Measurements from ENCODE around the gene ONECUT1.

The ONECUT1 gene

DNA sequence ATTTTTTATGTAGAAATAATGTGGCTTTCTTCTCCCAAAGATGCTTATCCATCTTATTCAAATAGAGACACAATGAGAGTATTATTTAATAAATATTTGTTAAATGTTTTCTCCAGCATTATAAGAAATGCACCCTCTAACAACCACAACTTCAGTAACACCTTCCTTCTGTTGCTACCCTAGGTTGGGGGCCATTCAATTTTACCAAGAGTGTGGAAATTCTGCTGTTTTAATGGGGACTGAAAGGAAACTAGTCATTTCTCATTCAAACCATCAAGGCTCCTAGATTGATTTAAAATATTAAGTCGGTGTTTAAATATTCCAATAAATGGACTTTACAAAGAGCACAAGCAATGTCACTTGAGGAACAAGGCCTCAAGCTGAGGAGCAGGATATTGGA lies 7.6 kb downstream of the ONECUT1 start:
- DNase-seq (ENCODE audit: low spot score): no peak

DNA sequence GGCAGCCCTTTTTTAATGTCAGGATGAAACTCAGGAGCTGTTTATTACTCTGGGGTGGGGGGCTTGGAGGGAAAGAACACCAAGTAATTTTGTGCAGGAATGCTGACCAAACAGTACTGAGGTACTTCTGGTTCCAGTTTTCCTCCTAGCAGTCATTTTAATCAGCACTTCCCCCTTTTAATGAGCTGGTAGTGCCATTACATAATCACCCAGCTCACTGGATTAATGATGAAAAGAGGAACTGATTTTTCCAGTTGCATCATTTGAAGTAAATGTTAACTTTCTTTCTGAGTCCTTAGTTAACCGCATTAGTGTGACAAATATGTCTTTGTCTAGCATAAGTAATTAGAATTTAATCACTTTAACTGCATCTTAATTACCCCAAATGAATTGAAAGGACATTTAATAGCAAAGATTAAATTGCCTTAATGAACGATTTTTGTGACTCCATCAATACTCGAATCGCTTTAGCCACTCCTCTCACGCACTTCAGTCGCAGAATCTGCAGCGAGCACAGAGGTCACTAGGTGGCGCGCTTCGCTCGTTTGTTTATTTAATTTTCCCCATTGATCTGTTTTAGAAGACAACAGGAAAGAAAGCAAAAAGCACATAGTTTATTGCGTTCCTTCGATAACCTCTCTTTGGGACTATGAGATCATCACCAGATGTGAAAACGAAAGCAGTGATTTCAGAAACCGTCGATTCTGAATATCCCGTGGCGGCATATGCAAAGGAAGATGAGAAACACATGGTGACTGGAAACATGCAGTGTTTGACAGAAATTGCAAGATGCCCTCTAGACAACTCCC lies 9.8 kb downstream of the ONECUT1 start:
- DNase-seq (ENCODE audit: low spot score): peak; percentile 34

DNA sequence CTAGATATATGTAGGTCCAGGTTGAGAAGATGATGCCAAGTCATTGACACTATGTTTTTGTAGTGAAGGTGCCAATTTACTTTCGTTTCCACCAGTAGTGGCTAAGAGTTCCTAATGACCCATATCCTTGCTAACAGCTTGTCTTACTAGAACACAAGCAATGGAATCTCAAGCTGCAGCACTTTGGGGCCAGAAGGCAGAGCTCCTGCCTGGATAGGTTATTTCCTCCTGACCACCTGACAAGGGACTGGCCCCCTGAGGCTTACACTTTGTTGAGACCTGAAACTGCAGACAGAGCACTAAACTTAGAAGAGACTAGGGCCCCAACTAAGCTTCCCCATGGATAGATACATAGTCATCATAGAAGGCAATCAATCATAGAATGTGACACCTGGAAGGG lies 11.7 kb downstream of the ONECUT1 start:
- no peak for DNase-seq (ENCODE audit: low spot score)

DNA sequence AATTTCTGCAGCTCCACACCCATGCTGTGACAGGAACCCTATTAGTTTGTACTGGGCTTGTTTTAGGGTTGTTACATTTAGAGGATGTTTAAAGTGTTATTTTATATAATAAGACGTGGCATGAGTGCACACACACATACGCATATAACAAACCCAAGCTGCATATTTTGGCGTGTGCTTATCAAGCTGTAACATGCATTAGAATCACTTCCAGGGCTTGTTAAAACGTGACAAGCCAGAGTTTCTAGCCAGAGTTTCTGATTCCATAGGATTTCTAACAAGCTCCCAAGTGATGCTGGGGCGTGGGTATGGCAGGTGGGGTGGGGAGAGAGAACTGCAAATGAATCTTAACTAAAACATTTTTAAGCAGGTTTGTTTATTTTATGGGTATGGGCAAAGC lies 17.4 kb downstream of the ONECUT1 start:
- no peak for DNase-seq (ENCODE audit: low spot score)

DNA sequence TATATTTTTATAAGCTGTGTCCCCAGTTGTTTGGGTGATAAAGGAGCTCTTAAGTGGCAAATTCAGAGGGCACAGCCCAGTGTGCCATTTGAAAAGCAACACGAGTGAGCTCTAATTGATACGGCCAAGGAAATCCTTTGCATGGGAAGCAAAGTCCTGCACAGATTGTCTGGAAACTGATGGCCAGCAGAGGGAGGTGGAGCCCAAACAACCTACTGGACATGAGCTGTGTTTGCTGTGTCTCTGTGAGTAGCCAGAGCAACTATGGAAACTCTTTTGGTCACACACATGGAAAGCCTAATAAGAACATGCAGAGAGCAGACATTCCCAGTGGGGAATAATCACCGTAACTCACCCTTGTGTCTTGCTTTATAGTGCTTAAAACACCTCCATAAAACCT lies 24.4 kb downstream of the ONECUT1 start:
- DNase-seq (ENCODE audit: low spot score): no peak

DNA sequence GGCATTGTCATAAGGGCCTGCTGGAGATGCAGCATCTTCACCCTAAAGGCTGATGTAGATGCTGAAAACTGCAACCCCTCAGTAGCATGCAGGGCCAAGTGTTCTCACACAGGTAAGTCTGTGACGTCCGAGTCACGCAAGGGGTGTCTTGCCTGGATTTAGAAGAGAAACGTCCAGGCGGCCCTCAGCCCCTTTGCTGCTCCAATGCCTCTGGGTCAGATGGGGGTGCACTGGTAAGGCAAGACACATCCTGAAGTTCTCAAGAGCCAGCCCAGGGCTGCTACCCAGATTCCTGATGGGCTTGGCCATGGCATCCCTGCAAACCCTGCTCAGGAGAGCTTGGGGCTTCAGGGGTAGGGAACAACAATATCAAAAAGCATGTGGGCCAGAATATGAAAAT lies 25.4 kb downstream of the ONECUT1 start:
- no peak for DNase-seq (ENCODE audit: low spot score)

DNA sequence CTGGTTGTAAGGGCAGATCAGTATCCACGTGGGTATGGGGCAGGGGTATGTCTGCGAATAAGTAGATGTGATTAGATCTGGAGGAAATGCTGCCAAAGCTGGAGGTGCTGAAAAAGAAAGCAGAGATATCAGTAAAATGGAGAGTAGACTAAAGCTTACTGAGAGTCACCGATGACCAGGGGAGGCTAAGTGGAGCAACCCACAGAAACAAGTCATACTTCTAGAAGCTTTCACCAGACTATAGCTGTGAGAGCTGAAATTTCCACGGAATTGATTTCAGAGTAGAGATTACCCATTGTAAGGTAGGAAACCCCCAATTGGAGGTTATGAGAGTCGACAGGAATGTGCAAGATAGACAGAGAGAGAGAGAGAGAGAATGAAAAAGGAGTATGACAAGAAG lies 27.5 kb downstream of the ONECUT1 start:
- DNase-seq (ENCODE audit: low spot score): no peak

DNA sequence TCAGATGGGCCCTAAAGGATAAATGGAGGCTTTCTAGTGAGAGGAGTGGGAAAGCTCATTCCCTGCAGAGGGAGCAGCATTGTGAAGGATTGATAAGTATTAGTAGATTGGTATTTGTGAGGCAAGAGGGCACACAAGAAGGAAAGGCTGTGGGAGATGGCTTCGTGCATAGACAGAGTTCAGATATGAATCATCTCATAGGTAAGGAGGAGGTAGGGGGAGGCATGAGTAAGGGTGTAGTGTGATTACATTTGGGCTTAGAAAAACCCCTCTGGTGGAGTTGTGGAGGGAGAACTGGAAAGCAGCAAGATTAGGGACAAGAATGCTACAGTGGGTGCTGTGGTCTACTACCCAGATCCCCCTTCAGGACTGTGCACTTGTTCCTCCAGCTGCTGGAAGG lies 29.6 kb downstream of the ONECUT1 start:
- no peak for DNase-seq (ENCODE audit: low spot score)

DNA sequence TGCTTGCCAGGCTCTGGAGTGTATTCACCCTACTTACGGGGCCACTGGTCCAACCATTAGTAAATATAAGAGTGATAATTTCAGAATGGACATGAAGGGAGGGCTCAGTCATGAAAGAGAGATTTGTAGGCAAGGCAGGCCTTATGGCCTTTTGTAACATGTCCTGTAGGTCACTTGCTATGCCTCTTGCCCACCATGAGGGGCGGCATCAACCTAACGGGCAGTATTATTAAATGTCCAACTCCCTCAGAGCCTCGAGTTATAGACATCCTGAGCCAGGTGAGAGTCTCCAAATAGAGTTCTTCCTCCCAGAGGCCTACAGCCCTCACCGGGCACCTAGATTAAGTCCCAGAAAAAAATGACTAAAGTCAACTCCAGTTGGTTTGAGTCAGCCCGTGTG lies 30.2 kb downstream of the ONECUT1 start:
- DNase-seq (ENCODE audit: low spot score): no peak

DNA sequence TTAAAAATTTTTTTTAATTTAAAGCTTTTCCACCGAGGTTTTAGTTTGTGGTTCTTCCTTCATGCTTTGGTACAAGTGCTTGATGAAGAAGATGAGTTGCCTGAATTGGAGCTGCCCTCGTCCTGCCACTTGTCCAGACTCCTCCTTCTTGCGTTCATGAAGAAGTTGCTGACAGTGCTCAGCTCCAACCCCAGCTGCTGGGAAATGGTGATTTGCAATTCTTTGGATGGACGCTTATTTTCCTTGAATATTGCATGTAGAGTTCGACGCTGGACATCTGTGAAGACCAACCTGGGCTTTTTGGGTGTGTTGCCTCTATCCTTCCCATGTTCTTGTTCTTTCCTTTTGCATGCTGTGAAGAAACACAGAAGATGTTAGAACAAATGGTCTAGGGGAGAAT lies 32.6 kb downstream of the ONECUT1 start:
- DNase-seq (ENCODE audit: low spot score): no peak

DNA sequence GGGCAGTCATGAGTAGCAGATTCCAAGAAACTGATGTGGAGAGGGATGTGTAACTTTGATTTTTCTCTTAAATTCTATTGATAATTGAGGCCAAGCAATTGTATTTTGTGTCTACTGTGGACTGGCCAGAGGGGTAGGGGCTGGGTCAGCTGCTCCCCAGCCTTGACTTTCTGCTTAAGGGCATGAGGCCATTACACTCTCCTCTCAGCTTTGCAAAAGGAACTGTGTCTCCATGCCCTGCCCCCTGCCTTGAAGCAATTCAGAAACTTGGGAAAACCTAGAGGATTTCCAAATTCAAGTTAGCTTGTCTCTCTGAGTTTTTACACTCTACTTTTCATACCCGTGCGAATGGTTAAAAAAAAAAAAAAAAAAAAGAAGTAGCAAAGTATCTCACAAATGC lies 38.6 kb downstream of the ONECUT1 start:
- no peak for DNase-seq (ENCODE audit: low spot score)

DNA sequence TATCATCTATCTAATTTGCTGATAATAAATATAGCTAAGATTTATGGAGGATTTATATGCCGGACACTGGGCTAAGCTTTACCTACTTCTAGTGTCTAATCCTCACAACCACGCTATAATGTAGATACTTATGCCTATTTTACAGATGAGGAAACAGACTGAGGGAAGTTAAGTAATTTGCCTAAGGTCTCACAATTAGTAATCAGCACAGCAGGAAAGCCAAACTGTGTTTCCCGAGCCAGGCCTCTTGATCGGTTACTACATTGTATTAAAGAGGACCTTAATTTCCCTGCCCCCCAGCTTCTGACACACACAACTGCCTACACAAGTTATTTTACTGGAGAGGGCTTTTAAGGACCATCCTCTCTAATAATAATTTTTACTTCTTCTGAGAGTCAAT lies 40.9 kb downstream of the ONECUT1 start:
- no peak for DNase-seq (ENCODE audit: low spot score)

DNA sequence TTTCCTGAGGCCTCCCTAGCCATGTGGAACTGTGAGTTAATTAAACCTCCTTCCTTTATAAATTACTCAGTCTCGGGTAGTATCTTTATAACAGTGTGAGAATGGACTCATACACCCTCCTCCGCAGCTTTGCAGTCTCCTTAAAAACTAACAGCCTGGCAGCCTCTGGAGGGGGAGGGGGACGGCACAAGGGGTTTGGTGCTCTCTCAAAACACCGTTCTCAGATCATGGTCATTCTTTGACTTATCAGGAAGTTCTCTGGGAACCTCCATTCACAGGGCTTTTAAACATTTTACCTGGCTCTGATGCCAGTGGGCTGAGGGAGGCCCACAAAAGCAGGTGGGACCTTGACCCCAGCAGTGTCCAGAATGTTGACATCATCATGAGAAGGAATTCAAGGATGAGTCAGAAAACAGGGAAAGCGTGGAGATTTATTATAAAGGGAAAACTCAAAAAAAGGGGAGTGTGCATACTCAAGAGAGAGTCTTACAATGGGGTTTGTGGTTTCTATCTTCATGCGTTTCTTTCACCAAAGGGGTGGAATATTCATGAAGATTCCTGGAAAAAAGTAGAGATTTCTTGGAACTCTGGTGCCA lies 43.9 kb downstream of the ONECUT1 start:
- no peak for DNase-seq (ENCODE audit: low spot score)

DNA sequence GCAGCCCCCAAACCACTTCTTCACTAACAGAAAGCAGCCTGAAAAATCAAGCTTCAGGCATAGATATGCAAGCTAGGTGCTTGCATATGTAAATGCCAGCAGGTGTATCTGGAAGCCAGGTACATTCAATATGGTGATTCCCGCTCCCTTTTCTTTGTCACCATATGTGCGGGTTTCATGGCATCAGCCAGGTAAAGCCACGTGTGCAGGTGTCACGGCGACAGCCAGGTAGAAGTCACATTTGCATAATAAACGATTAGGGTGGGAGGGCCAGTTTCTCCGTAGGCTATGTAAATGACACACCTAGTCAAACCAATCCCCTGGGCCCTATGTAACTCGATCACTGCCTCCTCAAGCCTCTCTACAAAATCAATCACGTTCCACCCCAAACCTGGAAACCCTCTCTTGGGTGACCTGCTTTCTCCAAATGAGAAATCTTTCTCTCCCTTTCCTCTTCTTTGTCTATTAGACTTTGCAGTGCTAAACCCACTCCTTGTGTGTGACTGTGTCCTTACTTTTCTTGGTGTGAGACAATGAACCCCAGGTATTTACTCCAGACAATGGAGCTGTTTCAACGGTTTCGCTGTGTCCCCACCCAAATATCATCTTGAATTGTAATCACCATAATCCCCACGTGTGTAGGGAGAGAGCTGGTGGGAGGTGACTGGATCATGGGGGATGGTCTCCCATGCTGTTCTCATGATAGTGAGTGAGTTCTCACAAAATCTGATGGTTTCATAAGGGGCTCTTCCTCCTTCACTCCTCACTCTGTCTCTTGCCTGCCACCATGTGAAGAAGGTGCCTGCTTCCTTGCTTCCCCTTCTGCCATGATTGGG lies 44.6 kb downstream of the ONECUT1 start:
- DNase-seq (ENCODE audit: low spot score): no peak

DNA sequence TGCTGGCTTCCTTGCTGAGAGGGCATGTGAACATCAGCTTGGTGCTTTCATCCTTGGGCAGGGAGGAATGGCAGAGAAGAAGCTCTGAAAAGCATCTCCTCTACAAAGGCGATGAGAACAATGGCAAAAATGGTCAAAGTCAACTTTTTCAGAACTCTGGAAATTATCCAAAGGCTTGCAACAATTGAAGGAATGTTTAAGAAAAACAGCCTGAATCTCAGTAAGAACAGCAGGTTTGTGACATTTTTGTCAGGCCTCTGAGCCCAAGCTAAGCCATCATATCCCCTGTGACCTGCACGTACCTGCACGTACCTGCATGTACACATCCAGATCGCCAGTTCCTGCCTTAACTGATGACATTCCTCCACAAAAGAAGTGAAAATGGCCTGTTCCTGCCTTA lies 51.8 kb downstream of the ONECUT1 start:
- no peak for DNase-seq (ENCODE audit: low spot score)

DNA sequence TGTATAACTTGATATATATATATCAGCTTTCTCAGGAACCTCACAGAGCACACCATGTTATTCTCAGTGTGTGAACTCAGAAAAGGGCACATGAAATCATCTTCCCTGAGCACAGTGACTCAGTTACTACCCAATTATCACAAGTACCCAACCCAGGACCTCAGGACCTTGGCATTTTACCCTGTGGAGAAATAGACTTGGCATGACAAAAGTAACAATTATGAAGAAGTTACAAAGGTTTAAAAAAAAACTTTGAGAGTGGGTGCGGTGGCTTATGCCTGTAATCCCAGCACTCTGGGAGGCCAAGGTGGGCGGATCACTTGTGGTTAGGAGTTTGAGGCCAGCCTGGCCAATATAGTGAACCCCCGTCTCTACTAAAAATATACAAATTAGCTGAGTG lies 52.4 kb downstream of the ONECUT1 start:
- no peak for DNase-seq (ENCODE audit: low spot score)

DNA sequence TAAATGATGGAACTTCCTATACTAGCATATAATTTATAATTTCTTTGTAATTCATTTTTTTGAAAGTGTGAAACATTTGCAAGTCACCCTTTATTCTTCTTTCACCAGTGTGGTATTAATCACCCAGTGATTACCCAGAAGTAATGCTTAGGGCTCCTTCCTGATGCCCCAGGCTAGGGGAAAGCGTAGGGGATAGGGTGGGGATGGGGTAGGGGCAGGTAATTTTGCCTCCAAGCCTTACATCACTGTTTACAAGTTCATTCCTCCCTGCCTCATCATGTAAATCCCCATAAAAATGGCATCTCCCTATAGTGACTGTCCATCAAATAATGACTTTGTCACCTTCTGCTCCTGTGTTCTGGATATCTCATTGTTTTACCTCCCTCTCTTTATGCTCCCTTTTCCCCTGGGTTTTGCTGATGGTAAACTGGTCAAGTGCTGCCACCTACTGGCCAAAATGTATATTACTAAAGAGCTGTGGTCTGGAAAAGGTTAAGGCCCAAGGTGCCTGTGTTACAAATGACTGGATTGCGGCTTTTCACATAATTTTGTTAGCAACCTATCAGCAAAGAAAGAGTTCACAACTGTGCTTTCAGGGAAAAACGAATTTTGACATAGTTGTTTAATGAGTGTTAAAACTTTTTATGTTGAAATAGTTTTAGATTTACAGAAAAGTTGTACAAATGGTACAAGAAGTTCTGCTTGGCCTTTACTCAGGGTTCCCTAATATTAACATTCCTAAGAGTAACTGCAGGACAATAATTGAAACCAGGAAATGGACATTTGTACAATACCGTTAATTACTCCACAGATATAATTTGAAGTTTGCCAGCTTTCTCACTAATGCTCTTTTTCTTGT lies 54.7 kb downstream of the ONECUT1 start:
- DNase-seq (ENCODE audit: low spot score): peak; percentile 78

DNA sequence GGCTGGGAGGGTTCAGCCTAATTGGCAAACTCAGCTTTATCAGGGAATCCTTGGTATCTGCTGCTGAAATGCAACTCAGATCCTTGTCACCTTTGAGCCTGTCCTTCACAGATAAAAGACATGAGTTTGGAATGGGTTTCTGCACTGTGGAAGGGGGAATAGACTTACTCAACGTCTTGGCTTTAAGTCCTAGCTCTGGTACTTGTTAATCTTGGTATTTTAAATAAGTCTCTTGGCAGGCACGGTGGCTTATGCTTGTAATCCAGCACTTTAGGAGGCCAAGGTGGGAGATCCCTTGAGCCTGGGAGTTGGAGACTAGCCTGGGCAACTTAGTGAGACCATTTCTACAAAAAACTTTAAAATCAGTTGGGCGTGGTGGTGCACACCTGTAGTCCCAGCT lies 55.8 kb downstream of the ONECUT1 start:
- no peak for DNase-seq (ENCODE audit: low spot score)

DNA sequence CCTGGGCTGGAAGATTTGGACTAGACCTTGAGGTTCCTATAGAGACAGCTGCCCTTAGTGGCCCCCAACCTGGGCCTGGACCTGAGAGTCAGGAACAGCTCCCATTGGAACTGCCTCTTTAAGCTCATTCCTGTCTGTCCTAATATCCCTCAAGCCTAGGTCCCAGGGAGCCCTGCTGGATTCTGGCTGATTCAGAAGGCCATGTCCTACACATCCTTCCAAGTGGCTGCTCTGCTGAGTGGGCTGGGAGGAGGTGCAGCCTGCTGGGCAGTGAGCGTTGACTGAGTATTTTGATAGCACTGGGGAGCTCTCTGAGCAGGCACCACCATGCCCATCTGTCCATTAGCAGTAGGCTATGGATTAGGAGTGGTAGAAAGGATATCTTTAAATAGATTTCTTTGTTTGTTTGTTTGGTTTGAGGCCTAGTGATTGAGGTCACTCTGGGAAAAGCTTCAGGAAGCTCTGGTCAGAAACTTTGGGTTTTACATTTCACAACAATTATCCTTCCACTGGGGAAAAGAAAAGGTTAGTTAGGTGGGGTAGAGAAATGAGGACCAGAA lies 56.4 kb downstream of the ONECUT1 start:
- DNase-seq (ENCODE audit: low spot score): no peak

DNA sequence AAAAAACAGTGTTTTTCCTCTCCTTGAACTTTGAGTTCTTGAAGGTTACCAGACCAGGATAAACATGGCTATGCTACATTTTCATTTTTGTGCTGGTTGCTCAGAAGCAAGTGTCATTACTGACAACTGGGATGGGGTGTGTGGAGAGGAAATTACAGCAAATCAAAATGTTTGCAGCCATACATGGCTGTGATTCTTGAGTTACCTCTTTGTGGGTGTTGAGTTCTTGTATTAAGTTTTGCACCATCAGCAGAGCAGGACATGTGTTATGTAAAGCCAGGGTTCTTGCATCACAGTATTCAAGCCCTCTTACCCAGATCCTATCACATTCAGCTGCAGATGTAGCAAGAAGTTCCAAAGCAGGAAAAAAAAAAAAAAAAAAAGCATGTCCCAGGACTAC lies 57.0 kb downstream of the ONECUT1 start:
- no peak for DNase-seq (ENCODE audit: low spot score)

DNA sequence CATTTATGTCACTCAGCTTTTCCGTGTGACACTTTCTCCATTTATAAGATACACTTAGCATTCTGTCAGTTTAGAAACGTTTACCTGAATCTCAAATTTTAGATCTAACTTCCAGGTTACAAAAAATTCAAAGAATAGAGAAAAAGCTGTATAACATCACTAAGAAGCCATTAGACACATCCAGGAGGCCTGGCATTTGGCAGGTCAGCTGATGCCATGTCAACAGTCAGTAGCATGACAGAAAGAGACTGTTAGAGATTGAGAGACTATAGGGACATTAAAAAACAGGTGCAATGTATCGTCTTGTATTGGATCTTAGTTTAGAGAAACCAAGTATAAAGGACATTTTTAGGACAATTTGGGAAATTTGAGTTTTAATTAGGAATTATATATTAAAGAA lies 57.6 kb downstream of the ONECUT1 start:
- no peak for DNase-seq (ENCODE audit: low spot score)
